ENCODE data around the gene GSTM4.

GSTM4 gene

GRCh38 chr1:109624201-109625010 is 31.5 kb upstream of the GSTM4 start:
- no peak for DNase-seq (ENCODE audit: low spot score)

GRCh38 chr1:109625176-109625575 is 30.7 kb upstream of the GSTM4 start:
- DNase-seq (ENCODE audit: low spot score): no peak

GRCh38 chr1:109625601-109626560 is 30.0 kb upstream of the GSTM4 start:
- no peak for DNase-seq (ENCODE audit: low spot score)

- no peak for DNase-seq (ENCODE audit: low spot score)
These were observed 29.1 kb upstream of the GSTM4 start for GRCh38 chr1:109626682-109627408.

- DNase-seq (ENCODE audit: low spot score): no peak
These were observed 28.1 kb upstream of the GSTM4 start for GRCh38 chr1:109627692-109628399.

GRCh38 chr1:109628540-109629321 is 27.2 kb upstream of the GSTM4 start:
- DNase-seq (ENCODE audit: low spot score): no peak

- DNase-seq (ENCODE audit: low spot score): no peak
These were observed 26.4 kb upstream of the GSTM4 start for GRCh38 chr1:109629372-109630030.

GRCh38 chr1:109630081-109630897 is 25.6 kb upstream of the GSTM4 start:
- DNase-seq (ENCODE audit: low spot score): no peak

- DNase-seq (ENCODE audit: low spot score): no peak
These were observed 24.9 kb upstream of the GSTM4 start for GRCh38 chr1:109630898-109631512.

GRCh38 chr1:109631513-109632505 is 24.1 kb upstream of the GSTM4 start:
- DNase-seq (ENCODE audit: low spot score): no peak

- DNase-seq (ENCODE audit: low spot score): no peak
These were observed 23.1 kb upstream of the GSTM4 start for GRCh38 chr1:109632671-109633346.

- DNase-seq (ENCODE audit: low spot score): no peak
These were observed 21.6 kb upstream of the GSTM4 start for GRCh38 chr1:109634292-109634691.

- no peak for DNase-seq (ENCODE audit: low spot score)
These were observed 20.8 kb upstream of the GSTM4 start for GRCh38 chr1:109634771-109635750.

GRCh38 chr1:109635862-109636200 is 20.1 kb upstream of the GSTM4 start:
- DNase-seq (ENCODE audit: low spot score): no peak

GRCh38 chr1:109636201-109636952 is 19.5 kb upstream of the GSTM4 start:
- no peak for DNase-seq (ENCODE audit: low spot score)

All from LoVo (cell line).